ENCODE results near the gene TRIO.

TRIO gene

DNA sequence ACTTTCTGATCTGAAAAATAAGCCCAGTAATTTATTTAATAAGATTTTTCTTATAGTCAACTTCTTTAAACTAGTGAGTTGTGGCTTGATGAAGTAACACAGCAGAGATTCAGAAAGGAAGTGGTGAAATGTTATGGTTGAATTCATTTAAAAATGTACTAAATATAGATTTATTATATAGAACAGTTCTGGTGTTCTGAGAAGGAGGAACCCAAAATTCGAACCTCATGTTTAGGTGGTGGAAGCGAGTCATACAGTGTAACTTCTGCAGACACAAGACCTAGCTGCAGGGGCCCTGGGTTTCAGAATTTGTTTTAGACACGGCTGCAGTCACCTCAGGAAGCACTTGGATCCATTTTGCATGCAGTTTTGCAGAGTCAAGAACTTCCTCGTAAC is 188.2 kb downstream of the TRIO start:
- no peak for DNase-seq (ENCODE audit: low read depth in 1 of 2, low spot score in 1 of 2)
- no peak for TF ChIP-seq JUND (IDR thresholded peaks at IDR 0.05; ENCODE audit: low read depth)
- in situ Hi-C loops (cut with HindIII; ENCODE audit: low pct_unique_long_range_greater_than_20kb, low sequenced_read_pairs) = no loop called here

DNA sequence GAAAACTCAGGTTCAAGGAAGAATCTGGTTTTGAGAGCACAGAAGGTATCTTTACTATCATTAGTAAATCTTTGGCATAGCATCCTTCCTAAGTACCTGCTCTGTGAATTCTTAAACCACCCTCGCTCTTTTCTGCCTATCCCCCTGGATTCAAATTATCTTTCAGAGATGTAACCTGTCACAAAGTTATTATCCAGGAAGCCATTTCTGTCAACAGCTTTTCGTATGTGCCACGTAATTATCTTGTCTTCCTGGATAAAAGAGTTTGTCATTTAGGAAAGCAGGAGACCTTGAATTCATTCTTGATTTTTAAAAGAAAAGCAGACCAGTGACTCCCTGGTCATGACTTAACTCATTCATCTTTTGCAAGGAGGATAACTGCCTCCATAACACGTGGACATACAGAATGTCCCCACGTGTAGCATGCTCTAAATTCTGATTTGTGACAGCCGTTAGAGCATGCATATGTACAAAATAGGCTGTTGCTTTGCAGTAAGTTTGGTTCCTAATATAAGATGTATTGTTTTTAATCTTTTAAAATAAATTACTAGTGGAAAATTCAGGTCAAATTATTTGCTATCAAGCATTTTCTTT is 189.0 kb downstream of the TRIO start:
- in situ Hi-C loops (cut with HindIII; ENCODE audit: low pct_unique_long_range_greater_than_20kb, low sequenced_read_pairs) = no loop called here
- TF ChIP-seq JUND (IDR thresholded peaks at IDR 0.05; ENCODE audit: low read depth) = no peak
- DNase-seq (ENCODE audit: low read depth in 1 of 2, low spot score in 1 of 2) = no peak

DNA sequence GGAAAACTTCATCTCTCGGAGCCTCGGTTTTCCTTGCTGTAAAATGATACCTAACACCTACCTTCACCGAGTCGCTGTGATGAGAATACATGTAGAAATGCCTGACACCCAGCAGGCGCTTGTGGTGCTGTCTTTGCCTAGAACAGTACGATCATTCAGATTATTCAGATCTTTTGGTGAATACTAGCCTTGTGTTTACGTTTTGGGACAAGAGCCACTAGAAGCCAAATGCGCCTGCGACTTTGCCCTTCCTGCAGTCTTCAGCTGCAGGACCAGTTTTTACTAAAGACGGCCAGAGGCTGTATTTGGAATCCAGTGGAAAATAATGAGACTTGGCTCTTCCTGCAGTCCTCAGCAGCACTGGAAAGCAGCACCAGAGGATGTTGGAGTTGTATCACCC is 189.6 kb downstream of the TRIO start:
- DNase-seq (ENCODE audit: low read depth in 1 of 2, low spot score in 1 of 2) = peak in 1 of 2 experiments; percentile 26
- TF ChIP-seq JUND (IDR thresholded peaks at IDR 0.05; ENCODE audit: low read depth) = no peak
- in situ Hi-C loops (cut with HindIII; ENCODE audit: low pct_unique_long_range_greater_than_20kb, low sequenced_read_pairs) = no loop called here

DNA sequence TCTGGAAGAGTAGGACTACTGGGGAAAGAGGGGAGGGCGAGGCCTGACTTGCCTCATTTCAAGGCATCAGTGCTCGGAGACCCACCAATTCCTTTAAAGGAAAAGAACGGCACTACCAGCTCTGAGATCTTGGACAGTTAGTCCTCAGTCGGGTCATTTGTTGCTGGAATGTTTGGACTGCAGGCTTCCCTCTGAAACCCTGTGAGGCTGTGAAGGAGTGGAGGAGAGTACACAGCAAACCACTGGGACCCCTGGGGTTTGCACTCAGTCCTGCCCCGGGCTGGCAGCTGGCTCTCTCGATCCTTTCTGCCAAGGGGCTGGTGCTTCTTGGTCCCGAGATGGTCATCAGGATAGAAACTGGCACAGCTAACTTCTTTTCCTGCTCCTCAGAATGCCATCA is 194.5 kb downstream of the TRIO start:
- TF ChIP-seq JUND (IDR thresholded peaks at IDR 0.05; ENCODE audit: low read depth) = no peak
- in situ Hi-C loops (cut with HindIII; ENCODE audit: low pct_unique_long_range_greater_than_20kb, low sequenced_read_pairs) = no loop called here
- DNase-seq (ENCODE audit: low read depth in 1 of 2, low spot score in 1 of 2) = no peak

DNA sequence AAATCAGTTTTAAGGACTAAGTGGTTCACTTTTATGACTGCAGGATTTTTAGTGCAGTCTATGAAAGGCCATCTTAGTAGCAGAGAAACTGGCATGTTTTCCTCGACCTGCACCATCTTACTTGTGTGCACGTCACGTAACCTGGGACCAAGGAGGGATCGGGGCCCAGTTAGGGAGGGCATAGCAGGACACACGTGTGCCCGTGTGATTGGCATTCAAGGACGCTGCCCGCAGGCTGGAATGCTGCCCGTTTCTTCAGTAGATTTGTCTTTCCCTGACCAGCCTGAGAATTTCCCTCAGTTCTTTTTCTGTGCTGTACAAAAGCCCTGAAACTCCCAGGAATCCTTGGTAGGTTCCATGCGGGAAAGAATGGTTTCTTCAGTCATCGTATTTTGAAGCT is 196.3 kb downstream of the TRIO start:
- in situ Hi-C loops (cut with HindIII; ENCODE audit: low pct_unique_long_range_greater_than_20kb, low sequenced_read_pairs) = no loop called here
- no peak for TF ChIP-seq JUND (IDR thresholded peaks at IDR 0.05; ENCODE audit: low read depth)
- DNase-seq (ENCODE audit: low read depth in 1 of 2, low spot score in 1 of 2) = no peak

DNA sequence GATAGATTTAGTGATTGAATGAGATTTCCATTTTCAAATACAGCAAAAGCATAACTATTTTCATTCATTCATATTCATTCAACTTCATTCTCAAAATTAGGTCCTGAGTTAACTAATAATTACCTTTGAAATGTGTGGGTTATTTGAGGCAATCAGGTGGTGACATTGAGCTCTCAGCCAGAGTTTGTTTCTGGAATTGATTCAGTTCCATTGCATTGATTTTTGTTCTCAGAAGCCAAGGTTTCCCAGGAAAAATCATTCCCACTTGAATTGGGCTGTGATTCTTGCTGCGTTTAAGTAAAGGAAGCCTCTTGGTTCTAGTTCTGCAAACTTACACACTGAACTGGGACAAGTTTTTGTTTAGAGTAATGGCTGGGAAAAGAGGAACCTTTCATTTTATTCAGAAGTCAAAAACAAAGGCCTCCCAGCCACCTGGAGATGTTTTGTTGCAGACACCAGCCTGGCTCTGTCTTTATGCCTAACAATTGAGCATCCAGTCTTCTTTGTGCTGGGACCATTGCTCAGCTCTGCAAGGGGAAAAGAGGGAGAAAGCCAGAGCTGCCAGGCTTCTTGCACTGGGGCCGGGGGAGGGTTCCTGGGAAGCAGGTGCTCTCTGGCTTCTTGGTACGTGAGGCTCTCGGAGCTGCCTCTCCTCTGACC is 198.6 kb downstream of the TRIO start:
- no peak for DNase-seq (ENCODE audit: low read depth in 1 of 2, low spot score in 1 of 2)
- no peak for TF ChIP-seq JUND (IDR thresholded peaks at IDR 0.05; ENCODE audit: low read depth)
- in situ Hi-C loops (cut with HindIII; ENCODE audit: low pct_unique_long_range_greater_than_20kb, low sequenced_read_pairs) = no loop called here

DNA sequence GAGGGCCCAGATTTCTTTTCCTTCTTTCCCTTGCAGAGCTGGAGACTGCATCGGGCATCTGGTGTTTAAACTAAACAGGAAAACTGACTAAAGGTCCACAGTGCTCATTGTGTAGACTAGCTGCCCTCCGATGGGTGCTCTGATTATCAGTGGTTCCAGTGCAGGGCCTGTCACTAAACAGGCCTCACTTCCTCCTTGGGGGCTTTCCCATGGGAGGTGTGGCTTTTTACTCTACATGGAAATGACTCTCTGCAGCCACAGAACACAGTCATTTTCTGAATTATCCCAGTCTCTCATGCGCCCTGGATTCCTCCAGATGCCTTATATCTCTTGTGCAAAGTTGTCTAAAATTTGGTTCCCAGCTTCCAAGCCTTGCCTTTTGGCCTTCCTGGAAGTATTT is 199.2 kb downstream of the TRIO start:
- no peak for DNase-seq (ENCODE audit: low read depth in 1 of 2, low spot score in 1 of 2)
- TF ChIP-seq JUND (IDR thresholded peaks at IDR 0.05; ENCODE audit: low read depth) = no peak
- in situ Hi-C loops (cut with HindIII; ENCODE audit: low pct_unique_long_range_greater_than_20kb, low sequenced_read_pairs) = no loop called here

DNA sequence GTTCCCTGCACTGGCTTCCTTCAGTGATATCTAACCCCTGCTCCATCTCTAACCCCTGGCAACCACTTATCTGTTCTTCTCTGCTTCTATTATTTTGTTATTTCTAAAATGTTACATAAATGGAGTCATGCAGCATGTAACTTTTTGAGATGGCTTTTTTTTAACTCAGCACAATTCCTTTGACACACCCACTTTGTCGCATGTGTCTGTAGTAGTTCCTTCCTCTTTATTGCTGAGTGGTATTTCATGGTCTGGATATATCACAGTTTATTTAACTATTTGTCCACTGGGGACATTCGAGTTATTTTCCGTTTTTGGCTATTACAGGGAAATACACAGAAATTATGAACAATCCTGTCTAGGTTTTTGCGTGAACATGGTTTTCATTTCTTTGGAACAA is 200.2 kb downstream of the TRIO start:
- DNase-seq (ENCODE audit: low read depth in 1 of 2, low spot score in 1 of 2) = no peak
- no peak for TF ChIP-seq JUND (IDR thresholded peaks at IDR 0.05; ENCODE audit: low read depth)
- in situ Hi-C loops (cut with HindIII; ENCODE audit: low pct_unique_long_range_greater_than_20kb, low sequenced_read_pairs) = no loop called here

DNA sequence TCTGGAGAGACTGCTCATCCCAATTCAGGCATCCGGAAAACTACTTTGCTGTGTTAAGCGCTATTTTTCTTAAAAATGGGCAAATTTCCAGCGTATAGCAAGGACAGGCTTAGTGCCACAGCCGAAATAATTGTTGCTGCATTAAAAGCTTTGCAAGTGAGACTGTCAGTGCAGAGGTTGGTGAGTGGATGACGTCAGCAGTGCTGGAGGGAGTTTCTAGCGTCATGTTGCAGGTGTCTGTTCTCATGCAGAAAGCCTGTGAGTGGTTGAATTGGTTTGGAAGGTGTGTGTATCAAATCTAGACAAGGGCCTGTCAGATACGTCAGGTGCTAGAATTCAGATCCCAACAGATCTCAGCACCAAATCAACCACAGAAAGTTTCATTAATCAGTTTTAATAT is 204.4 kb downstream of the TRIO start:
- DNase-seq (ENCODE audit: low read depth in 1 of 2, low spot score in 1 of 2) = no peak
- TF ChIP-seq JUND (IDR thresholded peaks at IDR 0.05; ENCODE audit: low read depth) = no peak
- in situ Hi-C loops (cut with HindIII; ENCODE audit: low pct_unique_long_range_greater_than_20kb, low sequenced_read_pairs) = no loop called here

DNA sequence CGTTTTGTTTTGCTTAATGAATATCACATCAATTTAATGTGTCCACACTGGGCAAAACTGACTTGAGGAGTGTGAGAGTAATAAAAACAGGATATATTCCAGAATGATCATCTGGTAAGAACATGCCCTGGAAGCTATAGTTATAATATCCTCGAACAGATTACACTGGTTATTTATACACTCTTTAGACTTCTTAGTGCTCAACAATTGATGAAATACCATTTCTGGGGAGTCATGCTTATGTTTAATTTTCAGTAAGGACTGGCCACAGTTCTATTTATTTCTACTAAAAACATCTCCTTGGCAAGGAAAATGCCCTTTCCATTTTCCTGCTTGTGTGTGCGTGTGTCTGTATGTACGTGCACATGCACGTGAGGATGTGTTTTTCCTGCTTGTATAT is 205.0 kb downstream of the TRIO start:
- TF ChIP-seq JUND (IDR thresholded peaks at IDR 0.05; ENCODE audit: low read depth) = no peak
- DNase-seq (ENCODE audit: low read depth in 1 of 2, low spot score in 1 of 2) = no peak
- in situ Hi-C loops (cut with HindIII; ENCODE audit: low pct_unique_long_range_greater_than_20kb, low sequenced_read_pairs) = no loop called here

DNA sequence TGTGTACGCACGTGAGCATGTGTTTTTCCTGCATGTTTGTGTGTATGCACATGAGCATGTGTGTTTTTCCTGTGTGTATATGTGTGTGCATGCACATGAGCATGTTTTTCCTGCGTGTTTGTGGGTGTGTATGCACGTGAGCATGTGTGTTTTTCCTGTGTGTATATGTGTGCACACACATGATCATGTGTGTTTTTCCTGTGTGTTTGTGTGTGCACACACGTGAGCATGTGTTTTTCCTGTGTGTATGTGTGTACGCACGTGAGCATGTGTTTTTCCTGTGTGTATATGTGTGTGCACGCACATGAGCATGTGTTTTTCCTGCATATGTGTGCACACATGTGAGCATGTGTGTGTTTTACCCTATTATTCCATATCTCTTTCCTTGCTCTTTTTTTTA is 205.9 kb downstream of the TRIO start:
- in situ Hi-C loops (cut with HindIII; ENCODE audit: low pct_unique_long_range_greater_than_20kb, low sequenced_read_pairs) = no loop called here
- no peak for DNase-seq (ENCODE audit: low read depth in 1 of 2, low spot score in 1 of 2)
- no peak for TF ChIP-seq JUND (IDR thresholded peaks at IDR 0.05; ENCODE audit: low read depth)

DNA sequence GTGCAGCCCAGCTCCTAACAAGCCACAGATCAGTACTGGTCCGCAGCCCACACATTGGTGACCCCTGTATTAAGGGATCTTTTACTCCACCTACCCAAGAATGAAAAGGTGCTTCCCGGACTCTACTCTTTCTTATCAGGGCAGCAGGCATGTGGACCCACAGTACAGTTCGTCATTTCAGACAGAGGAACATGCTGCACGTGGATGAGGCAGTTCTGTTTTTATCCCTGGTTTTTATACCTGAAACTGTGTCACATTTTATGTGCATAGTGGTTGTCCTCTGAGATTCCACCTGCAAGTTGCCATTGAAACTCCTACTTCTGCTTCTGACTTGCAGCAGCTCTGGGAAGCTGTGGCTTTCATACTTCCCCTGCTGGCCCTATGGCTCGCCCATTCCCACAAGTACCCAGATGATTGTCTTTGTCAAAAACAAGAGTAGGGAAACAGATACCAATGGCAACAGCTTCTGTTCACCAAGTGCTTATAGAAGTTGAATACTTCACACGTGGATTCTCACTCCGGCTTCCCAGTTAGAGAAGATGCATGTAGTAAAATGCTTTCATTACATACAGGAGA is 208.0 kb downstream of the TRIO start:
- TF ChIP-seq JUND (IDR thresholded peaks at IDR 0.05; ENCODE audit: low read depth) = no peak
- in situ Hi-C loops (cut with HindIII; ENCODE audit: low pct_unique_long_range_greater_than_20kb, low sequenced_read_pairs) = no loop called here
- no peak for DNase-seq (ENCODE audit: low read depth in 1 of 2, low spot score in 1 of 2)

DNA sequence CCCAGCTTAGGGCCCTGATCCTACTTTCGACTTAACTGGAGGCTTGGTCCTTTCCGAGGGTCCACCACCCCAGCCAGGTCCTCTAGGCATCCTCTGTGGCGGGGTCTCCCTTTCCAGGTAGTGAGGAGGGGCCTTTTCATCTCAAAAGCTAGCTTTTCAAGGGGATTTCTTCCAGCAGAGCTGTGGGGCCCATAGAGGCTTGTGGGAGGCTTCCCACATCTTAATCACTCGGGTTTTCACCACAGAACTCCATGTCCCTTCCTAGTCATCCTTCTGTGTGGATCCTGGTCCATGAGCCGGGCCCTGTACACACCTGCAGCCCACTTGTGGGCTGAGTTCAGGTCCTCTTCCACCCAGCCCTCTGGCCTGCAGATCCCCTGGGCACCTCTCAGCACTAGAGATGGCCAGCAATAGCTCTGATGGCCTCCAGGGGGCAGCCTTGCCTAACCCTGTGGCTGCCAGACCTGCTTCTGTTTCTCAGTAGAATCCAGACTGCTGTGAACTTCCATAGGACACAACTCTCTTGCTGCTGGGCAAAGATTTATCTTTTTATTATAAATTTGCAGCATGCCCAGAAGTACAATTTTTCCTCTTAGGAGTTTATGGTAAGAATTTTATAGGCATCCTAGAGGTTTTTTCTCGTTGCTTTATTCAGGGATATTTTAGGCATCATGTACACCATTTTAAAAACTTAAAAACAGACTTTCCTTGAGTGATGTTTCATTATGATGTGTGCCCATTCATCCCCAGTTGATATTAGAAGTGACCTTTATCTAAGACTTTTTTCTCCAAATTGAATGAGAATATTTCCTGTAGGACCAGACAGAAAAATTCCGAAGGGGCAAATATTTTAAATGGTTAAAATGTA is 208.9 kb downstream of the TRIO start:
- DNase-seq (ENCODE audit: low read depth in 1 of 2, low spot score in 1 of 2) = peak; percentile 62 to 67
- TF ChIP-seq JUND (IDR thresholded peaks at IDR 0.05; ENCODE audit: low read depth) = no peak
- in situ Hi-C loops (cut with HindIII; ENCODE audit: low pct_unique_long_range_greater_than_20kb, low sequenced_read_pairs) = no loop called here

Data from T47D (cell line).